ENCODE results near the gene PI4KB. TPM values are rescaled to one million over a fixed set of nuclear protein-coding genes. Genes with fewer than 3 reads are reported as not detected.

The PI4KB gene
- polyA plus RNA-seq, 1 donor (not counting 4 experiments of a cell fraction or from before 2014, with no cell fraction given): 40.9 TPM

GRCh38 chr1:151246786-151247185 lies 80.4 kb downstream of the PI4KB start:
- H3K9me3 ChIP-seq (ENCODE audit: control insufficient read depth, low read depth, low read length): no peaks in the 10 kb centered on the region
- no peaks in the 10 kb centered on the region for H4K20me1 ChIP-seq (ENCODE audit: control insufficient read depth, extremely low read depth, insufficient read depth, low read length)
- dilution Hi-C loops (cut with MboI; ENCODE audit: extremely low pct_ligation_motif_present, low sequenced_read_pairs): no loop called here
- no peak for TF ChIP-seq CTCF (optimal IDR thresholded peaks at IDR 0.05 in 1 of 3, IDR thresholded peaks at IDR 0.05 in 1 of 3, conservative IDR thresholded peaks at IDR 0.05 in 1 of 3; ENCODE audit: extremely low read depth in 1 of 3, insufficient read depth in 2 of 3, low read length in 3 of 3)
- no peak for TF ChIP-seq EZH2 (IDR thresholded peaks at IDR 0.05; ENCODE audit: low read length)
- no peak overlapping the region for H3K9ac ChIP-seq (ENCODE audit: control insufficient read depth, extremely low read depth, insufficient read depth, low read length)
- H2AFZ ChIP-seq (ENCODE audit: control insufficient read depth, low read length): no peak overlapping the region
- H3K36me3 ChIP-seq (ENCODE audit: control insufficient read depth in 2 of 2, extremely low read depth in 1 of 2, insufficient read depth in 2 of 2, low read length in 2 of 2): peaks cover 40% of the 10 kb centered on the region in 2 experiments
- H3K4me1 ChIP-seq (ENCODE audit: control insufficient read depth, extremely low read depth, insufficient read depth, low read length): no peaks in the 10 kb centered on the region
- no peaks in the 10 kb centered on the region for H3K79me2 ChIP-seq (ENCODE audit: control insufficient read depth, insufficient read depth, low read length)
- no peaks in the 10 kb centered on the region for H3K27me3 ChIP-seq (ENCODE audit: control insufficient read depth, extremely low read depth, insufficient read depth, low read length)
- DNase-seq (ENCODE audit: low read depth, low spot score) (no peak), FAIRE-seq (no peak)
- no peak overlapping the region for H3K4me3 ChIP-seq (ENCODE audit: control insufficient read depth in 2 of 3, extremely low read depth in 1 of 3, insufficient read depth in 2 of 3, low read depth in 1 of 3, low read length in 3 of 3)
- H3K4me2 ChIP-seq (ENCODE audit: control insufficient read depth, extremely low read depth, insufficient read depth, low read depth, low read length): no peak overlapping the region
- H3K9me1 ChIP-seq (ENCODE audit: control insufficient read depth, extremely low read depth, insufficient read depth, low read length): no peaks in the 10 kb centered on the region
- no peak overlapping the region for H3K27ac ChIP-seq (ENCODE audit: control insufficient read depth, insufficient read depth, low read length)

- Histone ChIP-seq H3K79me2 (ENCODE audit: control insufficient read depth, insufficient read depth, low read length) (no peaks in the 10 kb centered on the region), H3K9ac (ENCODE audit: control insufficient read depth, extremely low read depth, insufficient read depth, low read length) (no peak overlapping the region), H3K27me3 (ENCODE audit: control insufficient read depth, extremely low read depth, insufficient read depth, low read length) (no peaks in the 10 kb centered on the region), H3K27ac (ENCODE audit: control insufficient read depth, insufficient read depth, low read length) (no peak overlapping the region), H3K4me2 (ENCODE audit: control insufficient read depth, extremely low read depth, insufficient read depth, low read depth, low read length) (no peak overlapping the region), H2AFZ (ENCODE audit: control insufficient read depth, low read length) (no peak overlapping the region), H3K4me1 (ENCODE audit: control insufficient read depth, extremely low read depth, insufficient read depth, low read length) (no peaks in the 10 kb centered on the region), H3K9me3 (ENCODE audit: control insufficient read depth, low read depth, low read length) (no peaks in the 10 kb centered on the region), H4K20me1 (ENCODE audit: control insufficient read depth, extremely low read depth, insufficient read depth, low read length) (no peaks in the 10 kb centered on the region), H3K4me3 (ENCODE audit: control insufficient read depth in 2 of 3, extremely low read depth in 1 of 3, insufficient read depth in 2 of 3, low read depth in 1 of 3, low read length in 3 of 3) (no peak overlapping the region), H3K36me3 (ENCODE audit: control insufficient read depth in 2 of 2, extremely low read depth in 1 of 2, insufficient read depth in 2 of 2, low read length in 2 of 2) (peaks cover 47 to 56% of the 10 kb centered on the region in 2 experiments), H3K9me1 (ENCODE audit: control insufficient read depth, extremely low read depth, insufficient read depth, low read length) (no peaks in the 10 kb centered on the region)
- FAIRE-seq (no peak), DNase-seq (ENCODE audit: low read depth, low spot score) (no peak)
- dilution Hi-C loops (cut with MboI; ENCODE audit: extremely low pct_ligation_motif_present, low sequenced_read_pairs): no loop called here
- TF ChIP-seq CTCF (optimal IDR thresholded peaks at IDR 0.05 in 1 of 3, IDR thresholded peaks at IDR 0.05 in 1 of 3, conservative IDR thresholded peaks at IDR 0.05 in 1 of 3; ENCODE audit: extremely low read depth in 1 of 3, insufficient read depth in 2 of 3, low read length in 3 of 3) (no peak), EZH2 (IDR thresholded peaks at IDR 0.05; ENCODE audit: low read length) (no peak)
Measured at GRCh38 chr1:151243683-151244216, 83.5 kb downstream of the PI4KB start.

All from keratinocyte (primary cell).